GM04503 (cell line): ENCODE data around the gene ALK.

ENCODE experiments used
- DNase-seq: peaks from one replicate; pipeline ENCODE4 v3.0.0-alpha.2; 2012; ENCODE audit warnings: low read depth

Gene ALK

DNA sequence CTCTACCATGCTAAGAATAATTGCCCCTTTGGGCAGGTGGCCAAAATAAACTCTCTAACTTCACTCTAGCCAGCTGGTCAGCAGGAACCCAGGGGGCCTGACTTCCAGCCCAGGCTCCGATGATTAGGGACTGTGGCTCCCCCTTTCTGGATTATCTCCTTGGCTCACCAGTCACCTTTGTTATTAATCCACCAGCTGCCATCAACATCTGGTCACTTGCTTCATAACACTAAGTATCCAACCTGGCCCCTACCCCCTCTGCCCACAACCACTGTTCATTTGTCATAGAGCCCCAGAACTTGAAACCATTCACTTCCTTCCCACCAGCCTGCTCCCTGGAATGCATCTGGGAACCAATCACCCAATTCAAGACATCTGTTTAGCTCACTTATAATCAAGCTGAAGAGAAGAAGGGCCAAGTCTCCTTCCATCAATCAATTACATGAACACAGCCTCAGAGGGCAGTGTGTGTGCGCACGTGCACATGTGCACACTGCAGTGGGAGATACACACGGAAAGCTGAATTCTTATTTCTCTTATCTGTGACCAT, 215.1 kb downstream of the ALK start:
- no peak for DNase-seq

DNA sequence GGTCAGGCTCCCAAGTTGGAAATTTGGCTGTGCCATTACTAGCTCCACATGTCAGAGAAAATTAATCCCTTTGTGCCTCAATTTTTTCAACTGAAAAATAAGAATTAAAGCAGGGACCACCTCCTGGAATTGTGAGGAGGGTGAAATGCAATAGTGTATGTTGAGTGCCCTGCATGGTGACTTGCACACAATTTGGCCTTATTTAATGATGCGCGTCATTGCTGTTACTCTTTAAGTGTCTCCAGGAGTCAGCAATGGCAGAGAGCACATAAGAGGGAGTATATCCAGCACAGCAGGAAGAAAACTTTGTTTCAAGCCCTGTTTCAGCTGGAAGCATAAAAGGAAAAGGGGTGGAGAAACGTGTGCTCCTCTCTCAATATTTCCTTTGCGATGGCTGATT, 215.8 kb downstream of the ALK start:
- DNase-seq: no peak

DNA sequence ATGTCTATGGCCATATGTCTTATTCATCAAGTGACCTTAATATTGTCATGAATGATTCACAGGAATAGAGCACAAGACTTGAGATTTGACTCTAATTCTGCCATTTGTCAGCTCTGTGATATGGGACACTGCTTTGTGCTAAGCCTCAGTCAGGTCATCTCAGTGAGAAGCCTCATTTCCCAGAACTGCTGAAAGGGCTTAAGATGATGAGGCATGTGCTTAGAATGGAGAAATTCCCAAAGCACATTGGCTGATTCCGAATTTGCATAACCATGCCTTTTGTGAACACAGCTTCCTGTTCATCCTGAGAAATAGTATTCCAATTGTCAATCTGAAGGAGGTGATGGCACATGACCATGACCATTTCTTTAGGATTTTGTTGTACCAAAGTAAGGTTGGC, 218.1 kb downstream of the ALK start:
- no peak for DNase-seq

DNA sequence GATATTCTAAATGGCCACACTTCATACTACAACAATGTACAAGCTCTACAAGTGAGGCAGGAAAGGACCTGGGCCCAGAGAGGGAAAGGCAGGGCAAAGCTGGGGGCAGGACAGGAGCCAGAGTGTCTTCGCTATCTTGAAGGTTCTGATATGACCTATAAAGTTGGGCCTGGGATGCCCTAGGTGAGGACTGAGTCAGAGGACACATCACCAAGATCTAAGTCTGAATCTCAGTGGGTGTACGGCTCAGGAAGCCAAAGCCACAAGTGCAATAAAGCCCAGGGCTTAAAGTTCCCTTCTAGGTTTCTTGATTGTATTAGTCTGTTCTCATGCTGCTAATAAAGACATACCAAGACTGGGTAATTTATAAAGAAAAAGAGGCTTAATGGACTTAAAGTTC, 219.1 kb downstream of the ALK start:
- DNase-seq: no peak

DNA sequence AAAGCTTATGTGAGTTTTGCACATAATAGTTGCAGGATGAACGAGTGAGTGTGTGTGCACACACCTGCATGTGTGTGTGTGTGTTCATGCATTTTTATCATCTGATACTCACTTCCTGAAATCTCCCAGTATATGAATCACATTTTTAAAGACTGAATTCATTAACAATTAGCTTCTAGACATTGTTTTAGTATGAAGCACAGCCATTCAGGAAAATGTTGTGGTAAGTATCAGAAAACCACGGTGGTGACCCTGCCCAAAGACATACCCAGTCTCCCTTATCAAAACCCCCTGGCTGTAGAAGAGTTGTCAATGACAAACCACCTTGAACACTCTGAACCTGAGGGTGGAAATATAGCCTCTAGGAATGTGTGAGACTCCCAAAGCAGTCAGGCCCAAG, 220.8 kb downstream of the ALK start:
- DNase-seq: peak; percentile 12

DNA sequence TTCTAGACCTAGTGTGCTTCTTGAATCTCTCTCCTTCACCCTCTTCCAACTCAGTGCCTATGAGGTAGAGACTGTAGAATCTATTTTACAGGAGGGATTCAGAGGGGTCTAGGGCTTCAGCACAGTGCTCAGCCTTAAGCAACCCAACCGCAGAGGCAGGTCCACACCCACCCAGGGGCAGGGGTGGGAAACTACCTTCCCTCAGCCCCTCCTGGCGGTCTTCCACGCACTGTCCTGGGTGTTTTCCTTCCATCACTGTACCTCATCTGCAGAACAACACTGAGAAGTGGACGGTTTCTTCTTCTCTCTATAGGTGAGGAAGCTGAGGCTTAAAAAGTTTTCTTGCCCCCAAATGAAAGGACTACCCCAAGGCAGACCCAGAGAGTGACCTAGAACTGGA, 222.3 kb downstream of the ALK start:
- DNase-seq: no peak

DNA sequence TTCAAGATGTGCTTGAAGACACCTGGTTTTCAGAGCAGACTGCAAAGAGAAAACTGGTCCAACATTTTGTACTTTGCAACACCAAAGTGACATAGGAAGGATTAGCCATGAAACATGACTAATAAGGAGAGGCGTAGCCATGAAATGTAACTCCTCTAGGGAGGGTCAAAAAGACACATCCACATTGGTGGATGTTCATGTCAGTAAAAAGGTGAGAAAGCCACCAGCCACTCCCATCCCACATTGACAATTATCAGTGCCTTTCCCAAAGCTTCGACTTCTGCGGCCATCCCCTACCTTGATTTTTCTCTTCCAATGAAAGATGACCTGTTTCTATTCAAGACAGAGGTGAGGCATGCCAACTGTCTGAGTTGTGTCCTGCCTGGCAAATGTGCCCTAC, 223.2 kb downstream of the ALK start:
- no peak for DNase-seq

DNA sequence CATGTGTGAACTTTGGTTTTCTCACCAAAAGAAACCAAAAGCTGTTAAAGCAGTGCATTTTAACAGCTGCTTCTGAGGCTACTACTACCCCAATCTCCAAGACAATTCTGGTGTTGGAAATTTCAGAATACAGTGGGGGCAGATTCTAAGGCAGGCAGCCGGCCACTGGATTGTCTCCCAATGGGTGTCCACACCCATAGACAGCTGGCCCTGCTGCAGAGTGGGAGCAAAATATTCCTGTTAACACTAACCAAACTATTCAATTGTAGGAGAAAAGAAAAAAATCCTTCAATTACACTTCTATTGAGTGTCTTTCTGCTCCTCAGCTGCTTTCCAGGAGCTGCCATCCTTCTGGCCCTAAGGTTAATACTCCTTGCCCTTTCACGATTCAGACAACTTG, 223.7 kb downstream of the ALK start:
- DNase-seq: no peak

DNA sequence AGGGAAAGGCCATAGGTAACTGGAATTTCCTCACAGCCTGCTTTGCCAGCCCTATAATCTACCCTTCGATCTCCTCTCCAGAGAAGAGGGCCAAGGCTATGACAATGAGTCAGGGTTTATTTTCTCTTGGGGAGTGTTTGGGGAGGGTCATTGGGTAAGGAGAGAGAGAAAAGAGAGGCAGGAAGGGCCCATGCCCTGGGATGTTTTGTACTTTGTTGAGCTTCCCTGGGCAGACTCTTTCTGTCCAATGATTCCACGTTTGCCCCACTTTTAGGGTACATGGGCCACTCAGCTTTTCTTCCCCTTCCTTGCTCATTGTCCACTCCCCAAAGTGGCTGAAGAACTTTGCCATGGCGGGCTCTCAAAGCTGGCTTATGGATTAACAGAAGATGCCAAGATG, 224.2 kb downstream of the ALK start:
- DNase-seq: no peak

DNA sequence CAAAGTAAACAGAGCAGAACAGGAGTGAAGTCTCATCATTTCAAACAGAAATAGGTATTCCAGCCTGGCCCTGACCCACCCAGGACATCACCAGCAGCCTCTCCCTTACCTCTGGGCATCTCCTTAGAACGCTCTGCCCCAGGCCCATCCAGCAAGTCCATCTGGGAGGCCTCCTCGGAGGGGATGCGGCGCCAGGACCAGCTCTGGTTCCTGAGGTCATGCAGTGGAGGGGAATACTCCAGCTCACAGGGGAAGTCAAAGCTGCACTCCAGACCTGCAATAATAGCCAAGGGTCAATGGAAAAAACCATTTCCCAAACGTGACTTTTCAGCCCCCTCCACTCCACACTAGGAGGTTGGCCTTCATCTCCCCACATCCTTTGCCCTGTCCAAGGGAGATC, 226.6 kb downstream of the ALK start:
- no peak for DNase-seq

DNA sequence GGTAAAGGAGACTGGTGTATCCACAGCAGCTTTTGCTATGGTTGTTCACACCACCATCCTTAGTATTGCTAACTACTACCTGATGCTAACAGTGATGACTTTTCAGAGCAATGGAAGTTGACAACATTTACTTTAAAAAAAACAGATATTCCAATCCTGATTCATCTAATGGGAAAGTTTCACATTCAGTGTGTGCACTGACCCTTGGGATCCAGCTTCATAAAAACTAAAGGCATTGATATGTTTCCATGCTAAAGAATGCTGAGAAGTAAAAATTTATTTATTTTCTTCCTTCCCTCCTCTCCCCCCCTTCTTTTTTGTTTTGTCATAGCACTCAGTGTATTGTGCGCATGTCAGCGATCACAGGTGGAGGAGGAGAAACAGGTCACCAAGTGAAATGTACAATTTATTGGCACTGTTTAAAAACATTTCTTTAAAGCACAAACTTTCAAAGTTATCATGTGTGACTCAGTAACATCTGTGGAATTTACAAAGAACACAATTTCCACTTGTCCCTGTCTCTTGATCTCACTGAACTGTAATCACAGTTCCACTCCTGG, 229.9 kb downstream of the ALK start:
- no peak for DNase-seq

DNA sequence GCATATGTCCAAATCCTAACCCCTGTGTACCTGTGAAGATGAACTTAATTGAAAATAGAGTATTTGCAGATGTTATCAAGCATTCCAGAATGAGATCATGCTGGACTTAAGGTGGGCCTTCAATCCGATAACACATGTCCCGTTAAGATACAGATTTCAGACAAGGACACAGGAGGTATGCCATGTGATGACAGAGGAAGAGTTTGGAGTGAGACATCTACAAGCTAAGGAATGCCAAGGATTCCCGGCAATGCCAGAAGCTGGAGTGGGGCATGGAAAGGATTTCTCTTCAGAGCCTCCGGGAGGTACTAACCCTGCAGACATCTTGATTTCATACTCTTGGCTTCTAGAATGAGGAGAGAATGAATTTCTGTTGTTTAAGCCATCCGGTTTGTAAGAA, 231.7 kb downstream of the ALK start:
- no peak for DNase-seq

DNA sequence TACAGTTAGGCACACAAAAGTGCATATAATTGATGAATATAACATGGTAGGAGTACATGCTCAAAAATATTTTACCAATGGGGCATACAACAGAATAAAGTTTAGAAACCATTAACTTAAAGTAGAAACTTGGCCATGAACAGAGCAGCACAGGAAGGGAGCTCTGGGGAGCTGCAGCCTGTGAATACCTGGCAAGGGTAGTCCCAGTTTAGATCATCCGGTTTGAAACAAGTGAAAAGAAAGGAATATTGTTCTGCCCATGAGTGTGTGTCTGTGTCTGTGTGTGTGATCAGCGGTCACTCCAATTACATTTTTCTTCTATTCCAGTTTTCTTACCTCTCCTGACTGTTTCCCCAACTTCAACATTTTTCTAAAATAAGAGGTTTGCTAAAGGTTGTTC, 233.0 kb downstream of the ALK start:
- DNase-seq: no peak

DNA sequence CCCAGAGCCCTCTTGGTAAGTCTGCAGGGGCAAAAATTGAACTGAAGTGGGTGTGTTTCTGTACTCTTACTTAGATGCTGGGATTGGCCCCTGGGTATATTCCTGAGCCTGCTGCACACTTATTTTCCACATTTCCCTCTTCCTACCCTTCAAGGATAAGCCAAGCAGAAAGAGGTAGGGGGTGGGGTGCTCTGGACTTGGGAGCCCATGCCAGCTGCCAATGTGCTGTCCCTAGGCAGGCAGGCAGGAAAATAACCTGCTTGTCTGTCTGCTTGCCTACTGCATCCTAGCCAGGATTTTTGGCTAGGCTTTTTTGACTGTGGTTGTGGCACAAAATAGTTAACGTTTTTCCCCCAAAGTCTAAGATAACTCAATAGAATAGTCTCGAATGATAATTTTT, 234.3 kb downstream of the ALK start:
- no peak for DNase-seq

DNA sequence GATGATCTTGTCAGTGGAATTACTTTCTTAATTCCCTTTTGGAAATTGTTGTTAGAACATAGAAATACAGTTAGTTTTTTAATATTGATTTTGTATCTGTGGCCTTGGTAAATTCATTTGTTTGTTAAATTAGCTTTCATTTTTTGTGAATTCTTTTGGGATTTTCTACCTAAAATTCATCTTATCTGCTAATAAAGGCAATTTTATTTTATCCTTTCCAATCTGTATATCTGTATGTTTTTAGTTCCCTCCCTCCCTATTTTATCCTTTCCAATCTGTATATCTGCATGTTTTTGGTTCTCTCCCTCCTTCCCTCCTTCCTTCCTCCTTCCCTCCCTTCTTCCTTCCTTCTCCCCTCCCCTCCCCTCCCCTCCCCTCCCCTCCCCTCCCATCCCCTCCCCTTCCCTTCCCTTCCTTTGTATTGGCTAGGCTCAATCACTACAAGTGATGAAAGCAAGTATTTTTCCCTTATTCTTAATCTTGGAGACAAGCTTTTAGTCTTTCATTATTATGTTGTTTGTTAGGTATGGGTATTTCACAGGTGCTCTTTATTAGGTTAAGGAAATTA, 244.4 kb downstream of the ALK start:
- no peak for DNase-seq

DNA sequence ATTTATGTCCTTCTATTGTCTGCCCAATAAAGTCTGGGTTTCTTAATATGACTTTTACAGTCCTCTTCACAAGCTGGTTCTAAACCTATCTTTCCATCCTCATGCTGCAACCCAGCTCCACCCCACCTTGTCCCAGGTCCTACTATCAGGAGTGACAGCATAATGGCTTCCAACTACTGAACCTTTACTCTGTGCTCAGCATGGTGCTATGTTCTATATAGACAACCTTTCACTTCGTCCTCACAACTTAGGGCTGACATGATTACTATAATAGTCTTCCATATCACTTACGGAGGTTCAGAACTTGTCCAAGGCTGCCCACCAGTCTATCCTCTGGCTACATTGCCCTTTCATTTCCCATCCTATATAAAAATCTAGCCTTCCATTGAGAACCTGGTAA, 256.8 kb downstream of the ALK start:
- no peak for DNase-seq

DNA sequence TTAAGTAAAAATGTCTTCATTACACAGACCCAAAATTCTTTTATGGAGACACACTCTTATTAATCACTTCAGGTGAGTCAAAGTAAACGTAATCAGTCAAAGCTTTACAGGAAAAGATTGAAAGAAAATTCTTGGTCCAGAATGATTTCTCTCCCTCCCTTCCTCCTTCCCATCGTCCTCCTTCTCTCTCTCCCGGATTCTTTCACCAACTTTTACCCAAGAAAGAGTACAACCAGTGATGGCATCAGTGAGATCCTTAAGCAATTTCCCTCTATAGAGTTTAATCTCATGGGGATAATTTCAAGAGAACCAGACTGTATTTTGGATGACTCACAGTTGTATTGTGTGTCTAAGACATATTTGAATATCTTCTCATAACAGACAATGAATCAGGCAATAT, 258.1 kb downstream of the ALK start:
- DNase-seq: peak; percentile 46

DNA sequence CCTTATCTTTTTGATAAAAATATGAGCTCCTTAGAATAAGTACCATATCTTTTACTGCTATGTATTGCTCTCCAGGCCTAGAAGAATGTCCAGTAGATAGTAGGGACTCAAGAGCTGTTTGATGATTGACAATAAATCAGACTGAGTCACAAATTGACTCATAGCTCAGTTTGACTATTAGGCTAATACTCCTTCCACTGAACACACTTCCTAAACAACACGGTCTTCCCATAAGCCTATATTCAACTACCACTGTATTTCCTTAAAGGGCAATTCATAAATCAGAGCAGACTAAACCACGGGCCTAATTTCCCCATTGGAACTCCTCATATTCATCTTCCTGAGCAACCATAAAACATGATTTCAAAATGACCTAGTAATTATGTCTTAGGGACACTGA, 258.5 kb downstream of the ALK start:
- DNase-seq: no peak

DNA sequence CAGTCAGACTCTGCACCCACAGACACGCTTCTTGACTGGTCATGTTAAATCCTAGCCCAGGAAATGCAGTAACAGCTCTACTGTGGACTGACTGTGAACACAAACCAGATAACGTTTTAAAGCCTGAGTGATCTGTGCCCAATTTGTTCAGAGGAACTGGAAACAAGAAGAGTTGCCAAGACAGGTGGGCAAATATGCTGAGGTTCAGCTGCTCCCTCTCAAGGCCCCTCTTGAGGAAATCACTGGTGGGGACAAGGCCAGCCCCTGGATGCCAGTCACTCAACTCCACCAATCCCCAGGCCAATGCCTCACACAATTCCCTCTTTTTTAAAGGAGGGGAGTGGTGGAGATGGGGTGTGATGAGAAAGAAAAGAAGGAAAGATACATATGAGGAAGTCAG, 261.2 kb downstream of the ALK start:
- DNase-seq: no peak

DNA sequence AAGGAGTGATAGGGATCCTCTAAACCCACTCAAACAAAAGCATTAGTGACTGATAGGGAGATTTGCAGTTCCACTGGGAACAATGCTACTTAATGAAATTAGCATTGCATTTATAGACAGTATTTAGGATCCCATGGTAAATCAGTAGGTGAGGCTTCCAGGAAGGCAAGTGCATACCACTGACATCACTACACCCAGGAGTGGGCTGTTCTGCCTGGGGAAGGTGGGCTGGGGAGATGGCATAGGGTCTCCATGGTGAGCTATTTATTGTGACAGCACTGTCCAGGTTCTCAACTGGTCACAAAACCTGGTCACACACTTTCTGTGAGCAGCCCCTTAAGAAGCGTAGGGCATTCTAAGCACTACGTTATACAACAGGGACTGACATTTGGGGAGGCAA, 262.2 kb downstream of the ALK start:
- DNase-seq: no peak

DNA sequence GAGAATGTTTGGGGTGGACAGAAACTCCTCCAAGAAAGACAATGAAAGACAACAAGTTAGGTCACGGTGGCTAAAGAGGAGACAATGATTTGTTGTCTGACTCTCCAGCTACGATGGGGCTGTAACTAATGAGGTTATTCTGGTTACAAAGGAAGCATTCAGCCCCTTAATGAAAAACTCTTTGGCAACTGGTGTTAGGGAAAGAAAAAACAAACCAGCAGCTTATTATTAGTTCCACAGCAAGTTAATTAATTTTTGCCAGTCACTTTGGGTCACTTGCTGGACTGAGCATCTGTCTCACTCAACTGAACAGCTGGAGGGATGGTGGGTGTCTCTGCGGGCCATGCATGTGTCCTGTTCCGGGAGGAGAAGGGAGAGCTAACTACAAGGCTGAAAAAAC, 263.7 kb downstream of the ALK start:
- DNase-seq: no peak

DNA sequence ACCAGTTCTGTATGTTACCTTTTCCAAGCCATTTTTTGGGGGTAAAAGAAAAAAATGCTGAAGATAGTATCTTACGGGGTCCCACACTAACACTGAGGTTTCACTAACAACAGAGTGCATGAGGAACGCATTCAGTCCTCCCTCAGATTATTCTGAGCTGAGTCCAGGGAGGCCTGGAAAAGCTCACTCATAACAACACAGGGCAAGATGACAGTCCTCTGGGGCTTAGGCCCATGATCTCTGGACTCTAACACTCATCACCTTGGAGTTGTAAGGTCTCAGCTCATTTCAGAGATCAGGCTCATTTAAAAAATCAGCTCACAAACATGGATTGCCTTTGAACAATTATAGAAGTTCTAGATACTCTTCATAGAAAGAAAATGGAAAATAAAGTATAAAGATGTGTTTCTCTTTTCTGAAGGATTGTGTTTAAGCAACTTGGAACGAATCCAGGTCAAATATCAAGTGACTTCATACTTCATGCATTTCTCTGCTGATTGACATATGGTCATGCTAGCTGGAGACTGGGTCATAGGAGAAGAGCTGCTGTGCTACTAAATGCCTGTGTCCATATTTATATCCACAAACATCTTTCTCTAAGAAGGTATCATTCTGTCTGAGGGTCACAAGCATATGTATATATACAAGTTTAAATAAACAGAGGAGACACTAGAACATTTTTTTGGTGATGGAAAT, 265.8 kb downstream of the ALK start:
- DNase-seq: no peak

DNA sequence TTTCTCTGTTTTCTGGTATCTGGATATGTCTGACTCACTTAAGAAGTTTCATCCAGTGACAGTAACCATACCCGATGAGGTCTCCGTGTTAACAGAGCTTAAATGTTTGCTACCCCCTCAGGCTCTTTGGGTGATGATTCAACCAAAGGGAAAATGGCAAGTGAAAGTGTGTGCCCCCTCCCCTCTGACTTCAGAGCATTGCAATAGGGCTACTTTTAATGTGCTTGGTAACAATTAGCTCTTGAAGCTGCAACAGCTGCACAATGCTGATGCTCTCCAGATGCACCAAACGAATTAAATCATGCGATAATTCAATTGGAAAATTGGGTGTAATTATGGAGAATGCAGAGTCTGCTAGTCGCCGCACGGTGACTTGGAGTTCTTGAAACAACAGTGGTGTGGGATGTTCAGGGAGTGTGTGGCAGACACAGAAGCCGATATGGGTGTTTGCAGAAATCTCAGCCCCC, 270.7 kb downstream of the ALK start:
- no peak for DNase-seq

DNA sequence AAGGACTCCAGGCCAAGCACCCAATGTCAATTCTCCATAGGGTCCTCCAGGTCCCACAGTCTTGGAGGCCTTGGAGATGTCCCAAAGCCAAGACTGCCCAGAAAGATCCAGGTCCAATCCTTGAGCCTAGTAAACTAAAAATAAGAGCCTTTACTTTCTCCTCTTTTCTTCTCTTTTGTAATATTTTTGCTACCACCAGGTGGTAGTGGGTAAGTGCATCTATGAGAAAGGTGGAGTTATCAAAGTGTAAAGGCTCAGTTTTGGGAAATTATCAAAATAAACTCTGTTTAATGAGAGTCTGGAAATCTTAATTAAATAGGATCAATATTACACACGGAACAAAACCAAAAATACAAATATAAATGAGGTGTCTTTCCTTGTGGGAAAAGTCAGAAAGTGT, 276.4 kb downstream of the ALK start:
- no peak for DNase-seq
